Erythroblast (primary cell): Measurements from ENCODE around the gene KMT2C.

Source experiments
- GATA1 ChIP-seq: IDR thresholded peaks from 2 replicates; pipeline ENCODE4 v1.6.1; 2011; ENCODE audit warnings: low read depth, mild to moderate bottlenecking, control low read depth, low read length, moderate library complexity
- POLR2A ChIP-seq: IDR thresholded peaks from 2 replicates; pipeline ENCODE4 v1.6.1; 2011; ENCODE audit warnings: mild to moderate bottlenecking, low read length

GRCh38 chr7:152403726-152404125 lies 32.1 kb downstream of the KMT2C start:
- TF ChIP-seq POLR2A (no peak), GATA1 (no peak)
